HepG2 (cell line): ENCODE data around the gene DNLZ. TPM values are rescaled to one million over a fixed set of nuclear protein-coding genes. Genes with fewer than 3 reads are reported as not detected.

Experiments used
- NRL ChIP-seq: sonication (generic); formaldehyde crosslinking; IDR thresholded peaks from 2 replicates; pipeline ENCODE4 v1.5.0; 2020; ENCODE audit warnings: missing genetic modification reagents, mild to moderate bottlenecking, moderate library complexity, borderline replicate concordance
- SIN3A ChIP-seq: IDR thresholded peaks from 2 replicates; pipeline ENCODE4 v1.6.1; 2011; ENCODE audit warnings: low read depth, mild to moderate bottlenecking, control low read depth, low read length, borderline replicate concordance
- ZC3H13 ChIP-seq: sonication (generic); formaldehyde crosslinking; IDR thresholded peaks from 2 replicates; pipeline ENCODE4 v1.8.1; 2023; ENCODE audit warnings: mild to moderate bottlenecking, missing genetic modification reagents, moderate library complexity
- ZNF263 ChIP-seq: sonication (generic); formaldehyde crosslinking; IDR thresholded peaks from 2 replicates; pipeline ENCODE4 v1.4.0; 2020; ENCODE audit warnings: missing genetic modification reagents
- ZNF333 ChIP-seq: sonication (generic); formaldehyde crosslinking; IDR thresholded peaks from 2 replicates; pipeline ENCODE4 v1.4.0; 2020; ENCODE audit warnings: mild to moderate bottlenecking, missing genetic modification reagents, borderline replicate concordance
- ZNF790 ChIP-seq: sonication (generic); formaldehyde crosslinking; IDR thresholded peaks from 2 replicates; pipeline ENCODE4 v1.8.0; 2022; ENCODE audit warnings: missing genetic modification reagents, mild to moderate bottlenecking, borderline replicate concordance
- polyA plus RNA-seq, 8 experiments: library from polyadenylated mRNA; depleted of rRNA in 3 of 8; stranded (reverse) in 7 of 8; unstranded in 1 of 8; fragments of >200 nt; fragmentation: Illumina TruSeq in 4 of 8; extraction: Trizol in 4 of 8; gene quantifications; 2 replicates each; pipeline versions ENCODE4 v1.2.1 to v1.2.3, GENCODE V29; 2011 to 2016; ENCODE audit warnings: low read depth in 4 of 8, missing spikeins in 1 of 8, mixed read lengths in 1 of 8; ENCODE audit not compliant: insufficient read depth in 1 of 8
- total RNA-seq, 5 experiments: library from RNA; depleted of rRNA; stranded (reverse); fragments of >200 nt; fragmentation: Illumina TruSeq; extraction: Trizol; gene quantifications; 2 replicates each; pipeline ENCODE4 v1.2.3, GENCODE V29; 2016; ENCODE audit warnings: low read depth in 1 of 5
- TF ChIP-seq, protein P1 (sequence below): sonication (generic); formaldehyde crosslinking; IDR thresholded peaks from 2 replicates; pipeline ENCODE4 v1.4.0; 2020; ENCODE audit warnings: mild to moderate bottlenecking, missing genetic modification reagents
- TF ChIP-seq, protein P2 (sequence below), 2 experiments: fragments of 450-650 bp in 1 of 2; sonication (generic) in 1 of 2; formaldehyde crosslinking; IDR thresholded peaks; 2 replicates each; pipeline versions ENCODE4 v1.5.0 to v1.8.0; 2020 to 2022; ENCODE audit warnings: mild to moderate bottlenecking in 1 of 2, missing genetic modification reagents in 1 of 2
- TF ChIP-seq, protein P3 (sequence below): sonication (generic); formaldehyde crosslinking; IDR thresholded peaks from 2 replicates; pipeline ENCODE4 v1.4.0; 2020; ENCODE audit warnings: missing genetic modification reagents
- TF ChIP-seq, protein P4 (sequence below): sonication (generic); IDR thresholded peaks from 2 replicates; pipeline ENCODE4 v1.6.1; 2016; ENCODE audit warnings: low read depth, borderline replicate concordance

DNLZ gene
- total and polyA plus RNA-seq, 2 of the 13 experiments (the other 11 are each of a cell fraction or from before 2014, with no cell fraction given), result 3.4 to 8.0 TPM

DNA sequence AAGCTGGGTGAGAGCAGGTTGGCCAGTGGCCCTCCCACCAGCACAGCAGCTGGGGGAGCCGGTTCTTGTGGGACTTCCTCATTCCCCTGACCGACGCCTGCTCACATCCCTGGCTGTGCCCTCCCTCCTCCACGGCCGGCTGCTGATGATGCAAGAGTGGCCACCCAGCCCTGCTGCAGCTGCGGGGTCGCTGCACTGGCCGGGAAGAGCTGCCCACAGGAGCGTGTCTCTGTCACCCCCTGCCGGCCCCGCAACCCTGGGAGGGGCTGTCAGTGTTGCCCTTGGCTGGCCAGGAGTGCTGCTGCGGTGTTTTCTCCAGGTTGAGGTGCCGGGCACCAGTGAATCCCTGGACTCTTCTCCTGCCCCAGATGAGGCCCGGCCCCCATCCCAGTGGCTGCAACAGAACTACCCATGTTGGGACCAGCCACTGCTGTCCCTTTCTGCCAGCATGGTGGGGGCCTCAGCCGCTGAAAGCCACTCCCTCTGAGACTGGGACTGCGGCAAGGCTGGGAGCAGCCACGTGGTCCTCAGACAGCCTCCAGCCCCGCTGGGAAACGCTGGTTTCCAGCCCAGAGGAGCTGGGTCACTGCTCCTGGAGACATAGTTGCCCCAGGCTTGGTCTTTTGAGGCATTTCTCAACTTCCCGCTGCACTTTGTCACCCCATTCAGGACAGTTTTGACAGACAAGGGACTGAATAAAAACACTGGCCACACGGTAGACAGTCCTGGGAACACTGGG, 9.2 kb upstream of the DNLZ start (continued):
- TF ChIP-seq, protein P1, sequence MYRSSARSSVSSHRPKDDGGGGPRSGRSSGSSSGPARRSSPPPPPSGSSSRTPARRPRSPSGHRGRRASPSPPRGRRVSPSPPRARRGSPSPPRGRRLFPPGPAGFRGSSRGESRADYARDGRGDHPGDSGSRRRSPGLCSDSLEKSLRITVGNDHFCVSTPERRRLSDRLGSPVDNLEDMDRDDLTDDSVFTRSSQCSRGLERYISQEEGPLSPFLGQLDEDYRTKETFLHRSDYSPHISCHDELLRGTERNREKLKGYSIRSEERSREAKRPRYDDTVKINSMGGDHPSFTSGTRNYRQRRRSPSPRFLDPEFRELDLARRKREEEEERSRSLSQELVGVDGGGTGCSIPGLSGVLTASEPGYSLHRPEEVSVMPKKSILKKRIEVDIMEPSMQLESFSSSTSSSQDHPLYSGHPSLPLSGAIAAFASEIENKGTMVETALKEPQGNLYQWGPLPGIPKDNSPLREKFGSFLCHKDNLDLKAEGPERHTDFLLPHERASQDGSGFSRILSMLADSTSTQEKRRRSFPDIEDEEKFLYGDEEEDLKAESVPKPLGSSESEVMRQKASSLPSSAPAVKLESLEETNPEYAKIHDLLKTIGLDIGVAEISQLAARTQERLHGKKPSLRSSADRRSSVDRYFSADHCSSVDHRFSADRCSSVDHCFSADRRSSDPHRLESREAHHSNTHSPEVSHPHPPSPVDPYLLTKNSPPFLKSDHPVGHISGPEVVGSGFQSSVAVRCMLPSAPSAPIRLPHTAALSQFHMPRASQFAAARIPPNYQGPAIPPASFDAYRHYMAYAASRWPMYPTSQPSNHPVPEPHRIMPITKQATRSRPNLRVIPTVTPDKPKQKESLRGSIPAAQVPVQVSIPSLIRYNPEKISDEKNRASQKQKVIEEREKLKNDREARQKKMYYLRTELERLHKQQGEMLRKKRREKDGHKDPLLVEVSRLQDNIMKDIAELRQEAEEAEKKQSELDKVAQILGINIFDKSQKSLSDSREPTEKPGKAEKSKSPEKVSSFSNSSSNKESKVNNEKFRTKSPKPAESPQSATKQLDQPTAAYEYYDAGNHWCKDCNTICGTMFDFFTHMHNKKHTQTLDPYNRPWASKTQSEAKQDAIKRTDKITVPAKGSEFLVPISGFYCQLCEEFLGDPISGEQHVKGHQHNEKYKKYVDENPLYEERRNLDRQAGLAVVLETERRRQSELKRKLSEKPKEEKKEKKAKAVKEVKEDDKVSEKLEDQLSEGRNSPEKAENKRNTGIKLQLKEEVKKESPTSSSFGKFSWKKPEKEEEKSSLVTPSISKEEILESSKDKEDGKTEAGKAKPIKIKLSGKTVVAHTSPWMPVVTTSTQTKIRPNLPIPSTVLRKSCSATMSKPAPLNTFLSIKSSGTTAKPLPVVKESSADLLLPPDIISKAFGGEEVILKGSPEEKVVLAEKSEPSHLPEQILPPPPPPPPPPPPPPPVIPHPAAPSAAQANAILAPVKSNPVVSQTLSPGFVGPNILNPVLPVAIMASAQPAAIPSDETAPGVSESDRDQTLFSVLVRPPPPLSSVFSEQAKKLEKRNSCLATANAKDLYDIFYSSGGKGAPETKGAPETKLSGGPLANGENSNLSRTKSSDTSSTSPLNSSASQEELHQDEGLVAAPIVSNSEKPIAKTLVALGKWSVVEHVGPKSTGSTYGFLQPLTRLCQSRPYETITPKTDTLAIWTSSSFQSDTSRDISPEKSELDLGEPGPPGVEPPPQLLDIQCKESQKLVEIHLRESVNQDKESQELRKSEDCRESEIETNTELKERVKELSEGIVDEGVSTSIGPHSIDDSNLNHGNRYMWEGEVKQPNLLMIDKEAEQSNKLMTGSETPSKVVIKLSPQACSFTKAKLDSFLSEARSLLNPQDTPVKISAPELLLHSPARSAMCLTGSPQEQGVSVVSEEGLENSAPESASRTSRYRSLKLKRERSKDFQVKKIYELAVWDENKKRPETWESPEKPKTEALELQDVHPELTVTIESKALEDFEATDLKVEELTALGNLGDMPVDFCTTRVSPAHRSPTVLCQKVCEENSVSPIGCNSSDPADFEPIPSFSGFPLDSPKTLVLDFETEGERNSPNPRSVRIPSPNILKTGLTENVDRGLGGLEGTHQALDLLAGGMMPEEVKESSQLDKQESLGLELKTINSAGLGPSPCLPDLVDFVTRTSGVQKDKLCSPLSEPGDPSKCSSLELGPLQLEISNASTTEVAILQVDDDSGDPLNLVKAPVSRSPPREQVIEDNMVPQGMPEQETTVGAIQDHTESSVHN (CRISPR knock-in tag), result peak; percentile 94; the same call in 1 of the 2 replicates
- TF ChIP-seq ZNF333 (CRISPR knock-in tag) (no peak), ZNF263 (CRISPR knock-in tag) (peak; percentile 92), SIN3A (0 out of 2 replicates have a peak, but pooled peaks have one; percentile 58), ZC3H13 (no peak), NRL (CRISPR knock-in tag) (peak; percentile 75; the same call in 1 of the 2 replicates), ZNF790 (CRISPR knock-in tag) (0 out of 2 replicates have a peak, but pooled peaks have one; percentile 60)
- TF ChIP-seq, protein P2, sequence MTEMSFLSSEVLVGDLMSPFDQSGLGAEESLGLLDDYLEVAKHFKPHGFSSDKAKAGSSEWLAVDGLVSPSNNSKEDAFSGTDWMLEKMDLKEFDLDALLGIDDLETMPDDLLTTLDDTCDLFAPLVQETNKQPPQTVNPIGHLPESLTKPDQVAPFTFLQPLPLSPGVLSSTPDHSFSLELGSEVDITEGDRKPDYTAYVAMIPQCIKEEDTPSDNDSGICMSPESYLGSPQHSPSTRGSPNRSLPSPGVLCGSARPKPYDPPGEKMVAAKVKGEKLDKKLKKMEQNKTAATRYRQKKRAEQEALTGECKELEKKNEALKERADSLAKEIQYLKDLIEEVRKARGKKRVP (CRISPR knock-in tag; IDR thresholded peaks at IDR 0.05), result peak in 1 of 2 experiments; percentile 98; a peak in 2 of 4 replicates
- TF ChIP-seq, protein P3, sequence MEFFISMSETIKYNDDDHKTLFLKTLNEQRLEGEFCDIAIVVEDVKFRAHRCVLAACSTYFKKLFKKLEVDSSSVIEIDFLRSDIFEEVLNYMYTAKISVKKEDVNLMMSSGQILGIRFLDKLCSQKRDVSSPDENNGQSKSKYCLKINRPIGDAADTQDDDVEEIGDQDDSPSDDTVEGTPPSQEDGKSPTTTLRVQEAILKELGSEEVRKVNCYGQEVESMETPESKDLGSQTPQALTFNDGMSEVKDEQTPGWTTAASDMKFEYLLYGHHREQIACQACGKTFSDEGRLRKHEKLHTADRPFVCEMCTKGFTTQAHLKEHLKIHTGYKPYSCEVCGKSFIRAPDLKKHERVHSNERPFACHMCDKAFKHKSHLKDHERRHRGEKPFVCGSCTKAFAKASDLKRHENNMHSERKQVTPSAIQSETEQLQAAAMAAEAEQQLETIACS (CRISPR knock-in tag), result no peak
- TF ChIP-seq, protein P4, sequence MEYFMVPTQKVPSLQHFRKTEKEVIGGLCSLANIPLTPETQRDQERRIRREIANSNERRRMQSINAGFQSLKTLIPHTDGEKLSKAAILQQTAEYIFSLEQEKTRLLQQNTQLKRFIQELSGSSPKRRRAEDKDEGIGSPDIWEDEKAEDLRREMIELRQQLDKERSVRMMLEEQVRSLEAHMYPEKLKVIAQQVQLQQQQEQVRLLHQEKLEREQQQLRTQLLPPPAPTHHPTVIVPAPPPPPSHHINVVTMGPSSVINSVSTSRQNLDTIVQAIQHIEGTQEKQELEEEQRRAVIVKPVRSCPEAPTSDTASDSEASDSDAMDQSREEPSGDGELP, result peak; percentile 85; the same call in 1 of the 2 replicates
